Testis (tissue), 2 donors: Measurements from ENCODE around the gene TRMO.

Experiments
- CTCF ChIP-seq, 3 experiments: fragments of 450-650 bp in 2 of 3; fragments of 200-600 bp in 1 of 3; sonication (generic) in 1 of 3; IDR thresholded peaks; one replicate each; pipeline ENCODE4 v1.5.1; 2016 to 2019; ENCODE audit warnings: antibody characterized with exemption in 3 of 3, mild to moderate bottlenecking in 2 of 3, moderate library complexity in 1 of 3
- POLR2A ChIP-seq: fragments of 450-650 bp; IDR thresholded peaks from one replicate; pipeline ENCODE4 v1.6.1; 2017; ENCODE audit warnings: antibody characterized with exemption, mild to moderate bottlenecking, moderate library complexity

DNA sequence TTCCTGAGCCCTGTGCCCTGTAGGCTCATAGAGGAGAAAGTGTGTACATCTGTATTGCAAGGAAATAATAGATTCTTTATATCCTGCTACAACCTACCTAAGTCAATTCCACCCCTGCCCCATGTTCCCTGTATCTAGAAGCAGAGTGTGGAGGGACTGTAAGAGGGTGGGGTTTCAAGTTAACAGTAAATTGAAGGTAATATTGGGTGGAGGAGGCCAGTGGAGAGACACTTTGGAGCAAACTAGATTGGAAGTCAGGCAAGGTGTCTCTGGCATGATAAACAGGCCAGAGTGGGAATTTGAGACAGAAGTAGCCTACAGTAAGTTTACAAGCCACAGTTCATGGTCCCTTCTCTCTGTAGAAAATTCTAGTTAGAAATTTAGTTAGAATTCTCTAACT is 17.9 kb upstream of the TRMO start:
- no peak for TF ChIP-seq CTCF (IDR thresholded peaks at IDR 0.05)
- no peak for TF ChIP-seq POLR2A
